GM12865 (cell line): ENCODE data around the gene PGM5.

Experiments
- DNase-seq: peaks from one replicate; pipeline ENCODE4 v3.0.0; 2010; ENCODE audit warnings: low read depth
- H3K4me3 ChIP-seq: 2 replicates; pipeline ENCODE4 v1.5.1; 2011; ENCODE audit warnings: mild to moderate bottlenecking, low read depth, low read length, control low read depth
- CTCF ChIP-seq: IDR thresholded peaks from 2 replicates; pipeline ENCODE4 v1.5.1; 2011; ENCODE audit warnings: low read length, control low read depth, low read depth, inconsistent platforms; ENCODE audit not compliant: insufficient read depth; ENCODE audit errors: missing control alignments

Gene PGM5

GRCh38 chr9:68522954-68523353, 166.5 kb downstream of the PGM5 start:
- no peak for TF ChIP-seq CTCF
- DNase-seq, result no peak
- H3K4me3 ChIP-seq, result no peak overlapping the region

- no peak overlapping the region for H3K4me3 ChIP-seq
- TF ChIP-seq CTCF, result no peak
- no peak for DNase-seq
Observed at GRCh38 chr9:68523367-68523936, 167.0 kb downstream of the PGM5 start.

DNA sequence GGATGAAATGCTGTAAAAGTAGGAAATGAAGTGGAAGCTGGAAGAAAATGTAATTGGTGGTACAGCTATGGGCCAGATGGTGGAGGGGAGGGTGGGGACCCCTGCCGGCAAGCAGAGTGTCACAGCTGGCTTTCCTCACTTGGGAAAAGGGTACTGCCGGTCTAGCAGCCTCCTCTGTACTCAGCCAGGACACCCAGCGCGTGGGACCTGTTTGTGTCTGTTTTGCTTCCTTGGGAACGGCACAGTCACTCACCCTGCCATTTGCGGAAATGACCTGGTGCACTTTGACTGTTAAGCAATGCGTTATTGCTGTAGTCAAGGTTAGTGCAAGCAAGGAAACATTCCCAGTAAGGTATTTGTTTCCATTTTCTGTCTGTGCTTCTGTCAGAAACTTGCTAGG, 174.2 kb downstream of the PGM5 start:
- no peak for DNase-seq
- no peak for TF ChIP-seq CTCF
- H3K4me3 ChIP-seq, result no peak overlapping the region

- TF ChIP-seq CTCF, result no peak
- no peak for DNase-seq
- no peak overlapping the region for H3K4me3 ChIP-seq
Observed at GRCh38 chr9:68532131-68532530, 175.7 kb downstream of the PGM5 start.

DNA sequence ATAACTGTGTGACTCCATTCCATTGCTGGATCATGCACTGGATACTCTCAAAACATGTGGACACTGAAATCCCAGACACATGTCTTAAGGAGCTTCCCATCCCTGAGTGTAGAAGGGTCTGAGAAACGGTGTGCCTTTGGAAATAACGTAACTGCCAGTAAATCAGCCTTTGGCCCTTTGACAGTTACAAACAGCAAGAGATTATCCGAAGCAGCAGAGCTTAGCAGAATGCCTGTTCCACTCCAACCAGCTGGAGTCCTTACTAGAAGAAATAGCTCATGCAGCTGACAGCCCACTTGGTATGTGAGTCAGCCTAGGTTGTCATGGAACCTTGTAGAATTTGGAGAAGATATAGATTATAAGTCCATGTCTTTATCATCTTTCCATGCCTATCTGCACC, 177.3 kb downstream of the PGM5 start:
- no peak for DNase-seq
- no peak for TF ChIP-seq CTCF
- H3K4me3 ChIP-seq, result no peak overlapping the region

DNA sequence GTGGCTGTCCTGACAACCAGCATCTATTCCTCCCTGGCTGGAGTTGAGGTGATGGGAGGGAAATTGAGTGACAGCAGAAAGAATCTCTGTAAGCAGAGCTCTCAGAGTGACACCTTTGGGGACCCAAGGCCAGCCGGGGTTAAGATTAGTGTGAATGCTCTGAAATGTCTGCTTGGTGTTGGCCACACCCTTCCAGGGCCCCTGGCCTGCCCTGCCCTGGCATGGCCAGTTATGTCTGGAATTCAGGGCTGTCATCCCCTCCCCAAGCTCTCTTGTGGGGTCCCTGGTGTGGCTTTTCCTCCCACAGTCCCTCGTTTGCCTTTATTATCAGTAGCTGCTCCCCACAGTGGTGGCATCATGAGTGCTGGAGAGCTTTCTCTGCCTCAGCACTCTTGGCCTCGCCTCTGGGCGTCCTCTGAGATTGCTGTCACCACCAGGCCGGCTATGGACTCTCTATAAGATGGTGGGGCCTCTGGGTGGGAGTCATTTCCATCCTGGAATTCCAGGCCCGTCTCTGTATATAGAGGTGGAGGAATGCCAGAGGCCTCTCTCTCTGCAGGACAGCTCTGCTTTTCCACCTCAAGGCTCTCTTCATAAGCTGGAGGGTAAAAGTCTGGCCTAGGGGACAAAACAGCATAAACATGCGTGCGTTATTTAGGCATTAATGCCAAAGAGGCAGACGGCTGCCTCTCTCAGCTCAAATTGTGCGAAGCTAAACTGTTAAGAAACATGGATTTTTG, 180.6 kb downstream of the PGM5 start:
- TF ChIP-seq CTCF, result no peak
- DNase-seq, result no peak
- H3K4me3 ChIP-seq, result no peak overlapping the region

- no peak for DNase-seq
- no peak for TF ChIP-seq CTCF
Observed at GRCh38 chr9:68537616-68537880, 181.1 kb downstream of the PGM5 start.

More at GRCh38 chr9:68537616-68537880, 181.1 kb downstream of the PGM5 start:
- H3K4me3 ChIP-seq, result no peak overlapping the region
